HCT116 (cell line): ENCODE data around the gene BMP5. TPM values are rescaled to one million over a fixed set of nuclear protein-coding genes. Genes with fewer than 3 reads are reported as not detected.

Experiments used
- ATAC-seq: fragments of 200-7000 bp; cut with Tn5 transposase; 2 replicates; pipeline ENCODE4 v1.9.1; 2020; ENCODE audit warnings: mild to moderate bottlenecking, moderate library complexity
- BruUV-seq: library from RNA; stranded (reverse); fragments of 400-500 nt; replicated peaks from 2 replicates; lab custom pipeline; 2021; lab: Mats Ljungman, UMichigan
- CTCF ChIA-PET: fragments of 300-600 bp; sonication (Branson Sonifier 250); formaldehyde crosslinking; loops from one replicate; lab custom pipeline; 2021; ENCODE audit warnings: antibody characterized with exemption; lab: Charles Lee
- POLR2A ChIA-PET: fragments of 300-600, 350-600 bp; sonication (Branson Sonifier 250); formaldehyde crosslinking; loops from one replicate; lab custom pipeline; 2021; ENCODE audit warnings: antibody characterized with exemption; lab: Charles Lee
- RAD21 ChIA-PET, 2 experiments: fragments of 300-600 bp; sonication (Branson Sonifier 250); formaldehyde crosslinking; loops; one replicate each; lab custom pipeline; 2023; ENCODE audit warnings: low total read pairs in 2 of 2; ENCODE audit not compliant: uncharacterized antibody in 2 of 2, unreplicated experiment in 2 of 2, low non-redundant PET in 1 of 2; lab: Charles Lee
- DNase-seq: peaks from one replicate; pipeline ENCODE4 v3.0.0-alpha.2; 2010; ENCODE audit warnings: low read depth, low spot score
- H2AFZ ChIP-seq: fragments of 200-600 bp; shearing (Covaris generic), sonication (generic); 2 replicates; pipeline ENCODE4 v1.6.1; 2017; ENCODE audit warnings: low read depth, mixed run types, mixed read lengths, antibody characterized with exemption, low read length; ENCODE audit not compliant: poor library complexity, severe bottlenecking
- H3K27ac ChIP-seq: 2 replicates; pipeline ENCODE4 v1.5.1; 2012; ENCODE audit warnings: low read depth, low read length
- H3K27me3 ChIP-seq: fragments of 200-600 bp; sonication (generic); 2 replicates; pipeline ENCODE4 v1.6.1; 2016; ENCODE audit warnings: mixed run types, low read length, mixed read lengths; ENCODE audit not compliant: insufficient read depth
- H3K36me3 ChIP-seq, 2 experiments: fragments of 200-500 bp in 1 of 2; fragments of 200-600 bp in 1 of 2; sonication (Bioruptor generic) in 1 of 2; sonication (generic) in 1 of 2; 2 replicates each; pipeline versions ENCODE4 v1.5.1 to v1.6.1; 2014 to 2016; ENCODE audit warnings: low read length in 2 of 2, inconsistent platforms in 1 of 2, mixed read lengths in 1 of 2, mixed run types in 1 of 2; ENCODE audit not compliant: insufficient read depth in 2 of 2, control insufficient read depth in 1 of 2
- H3K4me1 ChIP-seq, 2 experiments: fragments of 200-600 bp in 1 of 2; sonication (generic) in 1 of 2; 2 replicates each; pipeline versions ENCODE4 v1.5.1 to v1.6.1; 2012 to 2017; ENCODE audit warnings: low read length in 2 of 2, inconsistent platforms in 1 of 2, mild to moderate bottlenecking in 1 of 2, mixed read lengths in 1 of 2, mixed run types in 1 of 2, moderate library complexity in 1 of 2; ENCODE audit not compliant: insufficient read depth in 2 of 2, control insufficient read depth in 1 of 2
- H3K4me2 ChIP-seq: fragments of 200-600 bp; sonication (generic); 2 replicates; pipeline ENCODE4 v1.6.1; 2017; ENCODE audit warnings: mixed run types, low read length, mixed read lengths
- H3K4me3 ChIP-seq, 2 experiments: fragments of 200-600 bp in 1 of 2; sonication (generic) in 1 of 2; replicated peaks in 1 of 2; 2 replicates each; pipeline ENCODE4 v1.5.1; 2011 to 2016; ENCODE audit warnings: low read length in 2 of 2, control low read depth in 1 of 2, low read depth in 1 of 2, mild to moderate bottlenecking in 1 of 2, mixed read lengths in 1 of 2, mixed run types in 1 of 2
- H3K79me2 ChIP-seq: fragments of 200-600 bp; sonication (generic); 2 replicates; pipeline ENCODE4 v1.6.1; 2017; ENCODE audit warnings: mild to moderate bottlenecking, mixed run types, low read length, moderate library complexity, mixed read lengths; ENCODE audit not compliant: insufficient read depth
- H3K9ac ChIP-seq: fragments of 200-600 bp; sonication (generic); 2 replicates; pipeline ENCODE4 v1.6.1; 2016; ENCODE audit warnings: low read length, mixed read lengths
- H3K9me2 ChIP-seq: fragments of 200-600 bp; sonication (generic), shearing (Covaris generic); 2 replicates; pipeline ENCODE4 v1.6.1; 2017; ENCODE audit warnings: mixed run types, mild to moderate bottlenecking, moderate library complexity; ENCODE audit not compliant: insufficient read depth
- H3K9me3 ChIP-seq, 2 experiments: fragments of 200-500 bp in 1 of 2; fragments of 200-600 bp in 1 of 2; sonication (Bioruptor generic) in 1 of 2; sonication (generic) in 1 of 2; 2 replicates each; pipeline ENCODE4 v1.6.1; 2014 to 2017; ENCODE audit warnings: low read length in 2 of 2, mixed read lengths in 2 of 2, inconsistent platforms in 1 of 2, low read depth in 1 of 2, mild to moderate bottlenecking in 1 of 2, mixed run types in 1 of 2, moderate library complexity in 1 of 2; ENCODE audit not compliant: control insufficient read depth in 1 of 2, insufficient read depth in 1 of 2
- H4K20me1 ChIP-seq: fragments of 200-600 bp; sonication (generic), shearing (Covaris generic); 2 replicates; pipeline ENCODE4 v1.6.1; 2017; ENCODE audit warnings: mixed run types, mild to moderate bottlenecking, moderate library complexity; ENCODE audit not compliant: insufficient read depth
- ATF3 ChIP-seq: IDR thresholded peaks from 2 replicates; pipeline ENCODE4 v1.6.1; 2012
- CBX3 ChIP-seq: IDR thresholded peaks from 2 replicates; pipeline ENCODE4 v1.6.1; 2012; ENCODE audit warnings: low read depth
- EGR1 ChIP-seq: IDR thresholded peaks from 2 replicates; pipeline ENCODE4 v1.6.1; 2012; ENCODE audit warnings: low read depth
- MAX ChIP-seq: IDR thresholded peaks from 2 replicates; pipeline ENCODE4 v1.6.1; 2012
- intact Hi-C: fragments of 100-400 bp; cut with micrococcal nuclease; formaldehyde crosslinking; loops from 2 replicates; pipeline ENCODE4 v1.10.0; 2022
- total RNA-seq: library from RNA; stranded (reverse); gene quantifications from one replicate; pipeline ENCODE4 v1.2.1, GENCODE V29; 2021; ENCODE audit not compliant: unreplicated experiment
- TF ChIP-seq, protein P1 (sequence below): IDR thresholded peaks from 2 replicates; pipeline ENCODE4 v1.6.1; 2011; ENCODE audit warnings: mild to moderate bottlenecking, low read length, moderate library complexity; ENCODE audit not compliant: insufficient replicate concordance; ENCODE audit errors: extremely low read depth
- TF ChIP-seq, protein P2 (sequence below), 3 experiments: fragments of 200-600 bp in 1 of 3; sonication (generic) in 1 of 3; IDR thresholded peaks in 2 of 3; conservative IDR thresholded peaks in 1 of 3; 2 replicates each; pipeline ENCODE4 v1.5.1; 2012 to 2017; ENCODE audit warnings: low read depth in 2 of 3, low read length in 2 of 3, antibody characterized with exemption in 1 of 3, borderline replicate concordance in 1 of 3, control low read depth in 1 of 3, mild to moderate bottlenecking in 1 of 3, mixed read lengths in 1 of 3, mixed run types in 1 of 3, moderate library complexity in 1 of 3; ENCODE audit not compliant: insufficient read depth in 1 of 3

The BMP5 gene
- total RNA-seq, 1 experiment from 2014 or later, result not detected

DNA sequence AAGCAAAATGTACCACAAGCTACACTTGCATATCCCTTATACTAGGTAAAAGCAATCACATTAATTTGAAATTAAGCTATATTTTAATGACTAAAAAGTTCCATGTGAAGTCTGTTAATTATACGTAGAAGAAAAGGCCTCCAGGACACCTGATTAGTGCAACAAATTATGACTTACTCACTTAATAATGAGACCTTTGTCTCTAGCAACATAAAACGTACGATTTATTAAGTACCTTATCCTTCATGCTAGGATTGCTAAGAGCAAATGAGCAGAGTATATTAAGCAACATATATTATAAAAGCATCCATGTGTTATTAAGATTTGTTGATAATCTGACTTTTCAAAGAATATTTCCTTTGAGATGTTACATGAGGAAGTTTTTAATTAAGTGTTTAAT is 2.5 kb downstream of the BMP5 start:
- ChIA-PET CTCF (interaction anchor here (1.0 to 1.2 kb wide), 2 partner anchors 9 to 14 kb away, joined by 3 read pairs; no protein-coding TSS in a partner anchor), RAD21 (no interaction called here), POLR2A (no interaction called here)
- no peak overlapping the region for H3K9ac ChIP-seq
- no peaks in the 10 kb centered on the region for H3K9me2 ChIP-seq
- intact Hi-C loops, result no loop called here
- no peaks in the 10 kb centered on the region for H4K20me1 ChIP-seq
- no peak overlapping the region for H3K4me3 ChIP-seq
- H2AFZ ChIP-seq, result no peak overlapping the region
- no TSS peak for BruUV-seq
- no peaks in the 10 kb centered on the region for H3K4me1 ChIP-seq
- H3K36me3 ChIP-seq, result no peaks in the 10 kb centered on the region
- DNase-seq, result no peak
- H3K27ac ChIP-seq, result no peak overlapping the region
- no peaks in the 10 kb centered on the region for H3K9me3 ChIP-seq
- TF ChIP-seq ATF3, result no peak
- TF ChIP-seq CBX3, result no peak
- no peak for TF ChIP-seq EGR1
- TF ChIP-seq, protein P1, sequence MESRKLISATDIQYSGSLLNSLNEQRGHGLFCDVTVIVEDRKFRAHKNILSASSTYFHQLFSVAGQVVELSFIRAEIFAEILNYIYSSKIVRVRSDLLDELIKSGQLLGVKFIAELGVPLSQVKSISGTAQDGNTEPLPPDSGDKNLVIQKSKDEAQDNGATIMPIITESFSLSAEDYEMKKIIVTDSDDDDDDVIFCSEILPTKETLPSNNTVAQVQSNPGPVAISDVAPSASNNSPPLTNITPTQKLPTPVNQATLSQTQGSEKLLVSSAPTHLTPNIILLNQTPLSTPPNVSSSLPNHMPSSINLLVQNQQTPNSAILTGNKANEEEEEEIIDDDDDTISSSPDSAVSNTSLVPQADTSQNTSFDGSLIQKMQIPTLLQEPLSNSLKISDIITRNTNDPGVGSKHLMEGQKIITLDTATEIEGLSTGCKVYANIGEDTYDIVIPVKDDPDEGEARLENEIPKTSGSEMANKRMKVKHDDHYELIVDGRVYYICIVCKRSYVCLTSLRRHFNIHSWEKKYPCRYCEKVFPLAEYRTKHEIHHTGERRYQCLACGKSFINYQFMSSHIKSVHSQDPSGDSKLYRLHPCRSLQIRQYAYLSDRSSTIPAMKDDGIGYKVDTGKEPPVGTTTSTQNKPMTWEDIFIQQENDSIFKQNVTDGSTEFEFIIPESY, result no peak
- TF ChIP-seq MAX, result no peak
- TF ChIP-seq, protein P2, sequence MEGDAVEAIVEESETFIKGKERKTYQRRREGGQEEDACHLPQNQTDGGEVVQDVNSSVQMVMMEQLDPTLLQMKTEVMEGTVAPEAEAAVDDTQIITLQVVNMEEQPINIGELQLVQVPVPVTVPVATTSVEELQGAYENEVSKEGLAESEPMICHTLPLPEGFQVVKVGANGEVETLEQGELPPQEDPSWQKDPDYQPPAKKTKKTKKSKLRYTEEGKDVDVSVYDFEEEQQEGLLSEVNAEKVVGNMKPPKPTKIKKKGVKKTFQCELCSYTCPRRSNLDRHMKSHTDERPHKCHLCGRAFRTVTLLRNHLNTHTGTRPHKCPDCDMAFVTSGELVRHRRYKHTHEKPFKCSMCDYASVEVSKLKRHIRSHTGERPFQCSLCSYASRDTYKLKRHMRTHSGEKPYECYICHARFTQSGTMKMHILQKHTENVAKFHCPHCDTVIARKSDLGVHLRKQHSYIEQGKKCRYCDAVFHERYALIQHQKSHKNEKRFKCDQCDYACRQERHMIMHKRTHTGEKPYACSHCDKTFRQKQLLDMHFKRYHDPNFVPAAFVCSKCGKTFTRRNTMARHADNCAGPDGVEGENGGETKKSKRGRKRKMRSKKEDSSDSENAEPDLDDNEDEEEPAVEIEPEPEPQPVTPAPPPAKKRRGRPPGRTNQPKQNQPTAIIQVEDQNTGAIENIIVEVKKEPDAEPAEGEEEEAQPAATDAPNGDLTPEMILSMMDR (IDR thresholded peaks at IDR 0.05 in 2 of 3, conservative IDR thresholded peaks at IDR 0.05 in 1 of 3; ENCODE audit: borderline replicate concordance in 1 of 3, insufficient read depth in 1 of 3, low read depth in 2 of 3, low read length in 2 of 3), result no peak
- peaks cover 85% of the 10 kb centered on the region for H3K27me3 ChIP-seq
- ATAC-seq, result no peak
- no peak overlapping the region for H3K4me2 ChIP-seq
- H3K79me2 ChIP-seq, result no peaks in the 10 kb centered on the region
